KMS-11 (cell line): ENCODE results near the gene CTNNA3.

ENCODE experiments used
- H2AFZ ChIP-seq: fragments of 200-600 bp; sonication (generic); 2 replicates; pipeline ENCODE4 v1.6.1; 2016; ENCODE audit warnings: antibody characterized with exemption, mixed run types, low read depth
- H3K27ac ChIP-seq: fragments of 200-600 bp; sonication (generic); 2 replicates; pipeline ENCODE4 v1.6.1; 2016; ENCODE audit warnings: mild to moderate bottlenecking, mixed run types
- H3K27me3 ChIP-seq: fragments of 200-600 bp; sonication (generic); 2 replicates; pipeline ENCODE4 v1.6.1; 2017; ENCODE audit warnings: mild to moderate bottlenecking, low read depth, mixed run types, moderate library complexity; ENCODE audit not compliant: insufficient read depth
- H3K36me3 ChIP-seq: fragments of 200-600 bp; sonication (generic); 2 replicates; pipeline ENCODE4 v1.6.1; 2017; ENCODE audit warnings: mild to moderate bottlenecking, mixed run types; ENCODE audit not compliant: insufficient read depth
- H3K4me1 ChIP-seq: fragments of 200-600 bp; sonication (generic); 2 replicates; pipeline ENCODE4 v1.6.1; 2016; ENCODE audit warnings: mild to moderate bottlenecking, low read depth, mixed run types; ENCODE audit not compliant: poor library complexity, severe bottlenecking
- H3K4me2 ChIP-seq: fragments of 200-600 bp; sonication (generic); 2 replicates; pipeline ENCODE4 v1.7.0; 2016; ENCODE audit warnings: mild to moderate bottlenecking, mixed run types
- H3K4me3 ChIP-seq: fragments of 200-600 bp; sonication (generic); IDR thresholded peaks from 2 replicates; pipeline ENCODE4 v1.6.1; 2017; ENCODE audit warnings: low read depth, low read length, mixed read lengths; ENCODE audit not compliant: insufficient read depth
- H3K79me2 ChIP-seq: fragments of 200-600 bp; sonication (generic); 2 replicates; pipeline ENCODE4 v1.6.1; 2016; ENCODE audit warnings: low read depth, mixed run types; ENCODE audit not compliant: insufficient read depth
- H3K9ac ChIP-seq: fragments of 200-600 bp; sonication (generic); 2 replicates; pipeline ENCODE4 v1.6.1; 2016; ENCODE audit warnings: mild to moderate bottlenecking, mixed run types
- H4K20me1 ChIP-seq: fragments of 200-600 bp; sonication (generic); 2 replicates; pipeline ENCODE4 v1.6.1; 2016; ENCODE audit warnings: mild to moderate bottlenecking, mixed run types; ENCODE audit not compliant: insufficient read depth
- CTCF ChIP-seq: fragments of 200-600 bp; sonication (generic); conservative IDR thresholded peaks from 2 replicates; pipeline ENCODE4 v1.6.1; 2017; ENCODE audit warnings: low read depth, mild to moderate bottlenecking, antibody characterized with exemption, low read length, moderate library complexity, mixed read lengths

The CTNNA3 gene

GRCh38 chr10:66277481-66277880, 1418.5 kb downstream of the CTNNA3 start:
- H2AFZ ChIP-seq = no peak overlapping the region
- TF ChIP-seq CTCF = no peak
- no peaks in the 10 kb centered on the region for H3K79me2 ChIP-seq
- H3K27me3 ChIP-seq = no peaks in the 10 kb centered on the region
- H3K9ac ChIP-seq = no peak overlapping the region
- H3K36me3 ChIP-seq = no peaks in the 10 kb centered on the region
- H3K4me1 ChIP-seq = no peaks in the 10 kb centered on the region
- H3K4me2 ChIP-seq = no peak overlapping the region
- no peak overlapping the region for H3K27ac ChIP-seq
- no peaks in the 10 kb centered on the region for H4K20me1 ChIP-seq
- no peak overlapping the region for H3K4me3 ChIP-seq

DNA sequence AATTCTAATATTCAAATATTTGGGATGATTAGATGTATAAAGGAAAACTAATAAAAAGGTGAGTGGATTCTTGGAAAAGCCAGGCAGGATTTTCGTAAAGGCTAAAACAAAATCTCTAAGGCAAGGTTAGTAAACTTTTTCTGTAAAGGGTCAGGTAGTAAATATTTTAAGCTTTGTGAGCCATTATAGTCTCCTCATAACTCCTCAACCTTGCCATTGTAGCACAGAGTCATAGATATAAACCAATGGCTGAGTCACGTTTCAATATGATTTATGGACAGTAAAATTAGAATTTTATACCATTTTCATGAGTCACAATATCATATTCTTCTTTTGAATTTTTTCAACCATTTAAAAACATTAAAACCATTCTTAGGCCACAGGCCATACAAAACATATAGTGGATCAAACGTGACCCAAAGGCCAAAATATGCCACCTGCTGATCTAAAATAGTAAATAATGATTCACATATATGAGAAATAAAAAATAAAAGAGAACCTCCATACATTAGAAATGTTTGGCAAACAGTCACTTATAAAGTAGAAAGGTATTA, 1422.0 kb downstream of the CTNNA3 start:
- Histone ChIP-seq H3K9ac (no peak overlapping the region), H3K79me2 (no peaks in the 10 kb centered on the region), H3K4me2 (no peak overlapping the region), H3K27me3 (no peaks in the 10 kb centered on the region), H3K36me3 (no peaks in the 10 kb centered on the region), H3K4me3 (no peak overlapping the region), H3K27ac (no peak overlapping the region), H4K20me1 (no peaks in the 10 kb centered on the region), H2AFZ (no peak overlapping the region), H3K4me1 (no peaks in the 10 kb centered on the region)
- no peak for TF ChIP-seq CTCF

DNA sequence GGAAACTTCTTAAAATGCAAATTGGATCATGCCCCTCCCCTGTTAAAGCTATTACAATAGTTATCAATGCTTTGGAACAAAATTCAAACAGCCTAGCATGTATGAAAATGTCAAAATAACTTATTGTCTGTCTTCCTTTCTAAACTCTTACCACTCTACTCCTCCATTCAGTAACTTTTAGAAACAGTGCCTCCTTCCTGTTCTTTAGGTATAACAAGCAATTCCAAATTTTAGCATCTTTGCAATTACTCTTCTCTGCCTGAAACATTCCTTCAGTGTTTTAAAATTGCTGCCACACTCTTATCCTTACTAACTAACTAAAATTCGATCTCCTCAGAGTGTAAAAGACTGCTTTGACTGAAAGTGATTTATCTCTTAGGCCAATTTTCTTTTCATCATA, 1430.6 kb downstream of the CTNNA3 start:
- H3K4me2 ChIP-seq = no peak overlapping the region
- H3K79me2 ChIP-seq = no peaks in the 10 kb centered on the region
- no peaks in the 10 kb centered on the region for H3K36me3 ChIP-seq
- H2AFZ ChIP-seq = no peak overlapping the region
- no peak overlapping the region for H3K4me3 ChIP-seq
- H3K4me1 ChIP-seq = no peaks in the 10 kb centered on the region
- H3K9ac ChIP-seq = no peak overlapping the region
- no peak for TF ChIP-seq CTCF
- H3K27me3 ChIP-seq = no peaks in the 10 kb centered on the region
- no peak overlapping the region for H3K27ac ChIP-seq
- H4K20me1 ChIP-seq = no peaks in the 10 kb centered on the region

GRCh38 chr10:66259836-66260235, 1436.2 kb downstream of the CTNNA3 start:
- no peak overlapping the region for H3K4me3 ChIP-seq
- no peaks in the 10 kb centered on the region for H3K79me2 ChIP-seq
- H3K4me2 ChIP-seq = no peak overlapping the region
- no peak overlapping the region for H3K27ac ChIP-seq
- H3K4me1 ChIP-seq = no peaks in the 10 kb centered on the region
- H3K9ac ChIP-seq = no peak overlapping the region
- no peak overlapping the region for H2AFZ ChIP-seq
- H3K36me3 ChIP-seq = no peaks in the 10 kb centered on the region
- no peak for TF ChIP-seq CTCF
- no peaks in the 10 kb centered on the region for H3K27me3 ChIP-seq
- no peaks in the 10 kb centered on the region for H4K20me1 ChIP-seq
